HUES6 (cell line): ENCODE results near the gene FRMD8.

ENCODE experiments used
- H3K27ac ChIP-seq: 2 replicates; pipeline ENCODE4 v1.7.0; 2013; ENCODE audit warnings: low read depth, mild to moderate bottlenecking, low read length, inconsistent platforms
- H3K27me3 ChIP-seq: 2 replicates; pipeline ENCODE4 v1.6.1; 2013; ENCODE audit warnings: low read length; ENCODE audit not compliant: control insufficient read depth, insufficient read depth
- H3K36me3 ChIP-seq: 2 replicates; pipeline ENCODE4 v1.6.1; 2013; ENCODE audit warnings: low read length; ENCODE audit not compliant: control insufficient read depth, insufficient read depth
- H3K4me1 ChIP-seq: 2 replicates; pipeline ENCODE4 v1.6.1; 2013; ENCODE audit warnings: low read length; ENCODE audit not compliant: control insufficient read depth, insufficient read depth
- H3K4me3 ChIP-seq: 2 replicates; pipeline ENCODE4 v1.5.1; 2013; ENCODE audit warnings: low read depth, low read length
- H3K9ac ChIP-seq: one replicate; pipeline ENCODE4 v1.6.1; 2013; ENCODE audit warnings: mild to moderate bottlenecking, low read length
- H3K9me3 ChIP-seq: 2 replicates; pipeline ENCODE4 v1.6.1; 2013; ENCODE audit warnings: low read depth, low read length; ENCODE audit not compliant: control insufficient read depth, insufficient read depth

FRMD8 gene

DNA sequence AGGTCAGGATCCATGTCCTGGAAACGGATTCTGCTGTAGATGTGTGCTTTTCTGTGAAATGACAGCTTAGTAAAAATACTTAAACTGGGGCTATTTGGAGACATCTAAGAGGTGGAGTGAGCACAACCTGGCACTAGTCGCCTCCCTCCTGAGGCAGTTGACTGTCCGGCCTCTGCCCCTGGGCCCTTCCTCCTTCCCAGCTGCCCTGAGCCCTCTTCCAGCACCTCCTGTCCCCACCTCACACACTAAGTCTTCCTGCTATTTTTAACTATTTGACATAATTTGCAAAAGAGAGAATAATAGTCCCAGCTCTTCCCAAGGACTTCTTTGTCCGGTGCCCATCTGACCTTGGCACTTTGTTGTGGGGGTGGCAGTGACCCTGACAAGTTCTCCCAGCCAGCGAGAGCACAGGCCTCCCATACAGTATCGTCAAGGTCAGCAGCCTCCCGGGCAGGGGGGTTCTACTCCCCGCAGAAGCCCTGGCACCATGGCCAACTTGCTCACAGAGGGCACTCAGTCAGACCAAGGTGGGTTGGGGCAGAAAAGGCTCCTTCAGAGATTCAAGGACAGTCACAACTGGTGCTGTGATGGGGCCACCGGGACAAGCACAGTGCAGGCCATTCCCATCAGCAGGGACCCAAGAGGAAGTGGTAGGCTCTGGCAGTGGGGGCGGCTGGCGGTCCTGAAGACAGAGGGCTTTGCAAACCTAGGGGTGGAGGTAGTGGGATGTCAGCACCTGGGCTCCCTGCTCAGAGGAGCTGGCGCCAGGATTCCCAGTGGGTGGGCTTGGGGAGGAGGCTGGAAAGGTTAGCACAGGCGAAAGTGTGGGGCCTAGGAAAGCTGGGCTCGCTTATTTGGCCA is 30.6 kb downstream of the FRMD8 start:
- H3K9me3 ChIP-seq, result no peaks in the 10 kb centered on the region
- H3K9ac ChIP-seq, result peak overlapping the region; percentile 95
- H3K4me3 ChIP-seq, result peak overlapping the region; percentile 37; the same call in 1 of the 2 replicates
- H3K27ac ChIP-seq, result peak overlapping the region; percentile 100; the same call in 1 of the 2 replicates
- H3K36me3 ChIP-seq, result peaks cover 7% of the 10 kb centered on the region; the same call in 1 of the 2 replicates
- H3K27me3 ChIP-seq, result no peaks in the 10 kb centered on the region
- peaks cover 64% of the 10 kb centered on the region for H3K4me1 ChIP-seq

DNA sequence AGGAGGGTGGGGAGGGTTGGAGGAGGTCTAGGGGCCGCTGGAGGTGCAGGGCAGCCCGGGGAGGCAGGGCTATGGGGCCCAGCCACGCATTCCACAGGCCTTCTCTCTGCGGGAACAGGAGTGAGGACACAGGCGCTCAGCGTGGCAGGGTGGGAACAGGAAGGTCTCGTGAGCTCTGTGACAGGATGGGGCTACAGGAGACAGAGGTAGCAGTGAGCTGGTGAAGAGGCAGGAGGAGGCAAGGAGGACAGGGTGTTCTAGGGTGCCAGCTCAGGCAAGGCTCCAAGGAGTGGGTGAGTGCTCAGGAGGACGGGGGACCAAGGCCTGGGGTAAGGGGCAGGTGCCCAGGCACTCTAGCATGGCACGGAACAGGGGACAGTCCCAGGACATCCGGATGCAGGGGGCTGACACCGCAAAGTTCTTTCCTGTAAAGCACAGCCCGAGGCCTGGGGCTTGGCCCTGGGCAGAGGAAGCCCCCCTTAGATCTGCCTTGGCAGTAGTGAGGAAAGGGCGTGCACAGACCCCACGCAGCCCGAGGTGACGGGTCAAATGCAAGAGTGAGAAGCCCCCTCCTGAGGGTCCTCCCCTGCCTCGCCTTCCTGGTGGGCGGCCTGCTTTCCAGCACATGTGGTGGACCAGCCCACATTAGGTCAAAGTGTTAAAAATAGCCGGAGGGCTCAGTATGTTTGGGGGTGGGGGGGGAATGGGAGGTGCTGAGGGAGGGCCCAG is 31.4 kb downstream of the FRMD8 start:
- H3K27me3 ChIP-seq, result no peaks in the 10 kb centered on the region
- peak overlapping the region; percentile 95 for H3K9ac ChIP-seq
- peak overlapping the region; percentile 16; the same call in 1 of the 2 replicates for H3K4me3 ChIP-seq
- H3K4me1 ChIP-seq, result peaks cover 67% of the 10 kb centered on the region
- peaks cover 7% of the 10 kb centered on the region; the same call in 1 of the 2 replicates for H3K36me3 ChIP-seq
- H3K9me3 ChIP-seq, result no peaks in the 10 kb centered on the region
- H3K27ac ChIP-seq, result peak overlapping the region; percentile 100; the same call in 1 of the 2 replicates

DNA sequence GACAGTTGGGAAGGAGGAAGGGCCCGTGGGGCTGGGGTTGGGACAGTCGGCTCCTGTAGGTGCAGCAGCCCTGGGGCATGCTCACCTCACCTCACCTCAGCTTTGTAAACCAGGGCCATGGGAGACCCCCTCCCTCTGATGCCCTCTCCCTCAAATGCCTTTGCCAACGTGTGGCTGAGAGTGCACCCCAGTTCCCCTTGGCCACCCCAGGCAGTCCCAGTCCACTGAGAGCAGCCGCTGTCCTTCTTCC is 31.9 kb downstream of the FRMD8 start:
- peaks cover 69% of the 10 kb centered on the region for H3K4me1 ChIP-seq
- no peaks in the 10 kb centered on the region for H3K9me3 ChIP-seq
- no peaks in the 10 kb centered on the region for H3K27me3 ChIP-seq
- peak overlapping the region; percentile 100 for H3K27ac ChIP-seq
- peak overlapping the region; percentile 49 for H3K4me3 ChIP-seq
- H3K36me3 ChIP-seq, result peaks cover 7% of the 10 kb centered on the region; the same call in 1 of the 2 replicates
- H3K9ac ChIP-seq, result peak overlapping the region; percentile 95

DNA sequence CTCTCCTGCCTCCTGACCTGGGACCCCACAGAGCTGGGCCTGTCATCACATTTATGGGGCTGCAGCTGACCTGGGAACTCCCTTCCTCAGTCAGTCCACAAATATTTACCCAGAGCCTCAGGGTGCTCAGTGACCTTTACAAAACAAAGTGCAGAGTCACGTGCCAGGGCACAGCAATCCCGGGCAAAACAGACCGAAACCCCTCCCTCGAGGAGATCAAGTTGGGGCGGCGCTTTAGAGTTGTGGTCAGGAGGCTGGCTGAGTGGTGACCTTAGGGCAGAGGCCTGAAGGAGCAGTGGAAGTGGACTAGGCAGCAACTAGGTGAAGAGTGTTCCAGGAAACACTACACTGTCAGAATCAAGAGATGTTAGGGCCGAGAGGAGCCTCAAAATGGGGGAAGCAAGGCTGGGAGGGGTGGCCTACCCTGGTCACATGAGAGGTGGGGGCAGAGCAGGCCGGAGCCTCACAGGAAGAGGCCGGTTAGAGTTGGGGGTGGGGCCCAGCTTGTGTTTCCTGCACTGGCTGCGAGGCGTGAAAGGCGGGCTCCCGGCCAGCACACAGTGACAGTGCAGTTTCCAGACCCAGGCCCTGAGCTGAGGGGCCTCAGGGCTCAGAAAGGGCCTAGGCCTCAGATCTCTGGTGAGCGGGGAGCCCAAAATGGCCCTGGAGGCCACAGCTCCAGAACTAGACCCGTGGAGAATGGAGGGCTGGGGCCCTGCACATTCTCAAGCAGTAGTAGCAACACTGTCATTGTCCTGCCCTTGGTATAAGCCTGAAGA is 32.4 kb downstream of the FRMD8 start:
- H3K27me3 ChIP-seq, result no peaks in the 10 kb centered on the region
- H3K9ac ChIP-seq, result peak overlapping the region; percentile 95
- peaks cover 69% of the 10 kb centered on the region for H3K4me1 ChIP-seq
- H3K27ac ChIP-seq, result peak overlapping the region; percentile 100
- H3K9me3 ChIP-seq, result no peaks in the 10 kb centered on the region
- H3K4me3 ChIP-seq, result peak overlapping the region; percentile 49
- H3K36me3 ChIP-seq, result peaks cover 3% of the 10 kb centered on the region; the same call in 1 of the 2 replicates

DNA sequence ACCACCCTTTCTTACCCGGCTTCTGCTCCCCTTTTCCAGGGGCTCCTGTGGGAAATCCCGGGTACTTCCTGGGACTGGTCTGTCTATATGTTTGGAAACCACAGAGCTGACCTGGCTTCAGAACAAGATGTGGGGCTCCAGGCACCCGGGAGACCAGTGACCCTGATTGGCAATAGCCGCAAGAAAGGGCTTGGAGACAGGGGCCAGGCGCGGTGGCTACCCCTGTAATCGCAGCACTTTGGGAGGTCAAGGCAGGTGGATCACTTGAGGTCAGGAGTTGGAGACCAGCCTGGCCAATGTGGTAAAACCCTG is 33.0 kb downstream of the FRMD8 start:
- H3K9ac ChIP-seq, result peak overlapping the region; percentile 95
- peaks cover 69% of the 10 kb centered on the region for H3K4me1 ChIP-seq
- peaks cover 7% of the 10 kb centered on the region; the same call in 1 of the 2 replicates for H3K36me3 ChIP-seq
- peak overlapping the region; percentile 100 for H3K27ac ChIP-seq
- no peaks in the 10 kb centered on the region for H3K9me3 ChIP-seq
- H3K4me3 ChIP-seq, result peak overlapping the region; percentile 49
- no peaks in the 10 kb centered on the region for H3K27me3 ChIP-seq

DNA sequence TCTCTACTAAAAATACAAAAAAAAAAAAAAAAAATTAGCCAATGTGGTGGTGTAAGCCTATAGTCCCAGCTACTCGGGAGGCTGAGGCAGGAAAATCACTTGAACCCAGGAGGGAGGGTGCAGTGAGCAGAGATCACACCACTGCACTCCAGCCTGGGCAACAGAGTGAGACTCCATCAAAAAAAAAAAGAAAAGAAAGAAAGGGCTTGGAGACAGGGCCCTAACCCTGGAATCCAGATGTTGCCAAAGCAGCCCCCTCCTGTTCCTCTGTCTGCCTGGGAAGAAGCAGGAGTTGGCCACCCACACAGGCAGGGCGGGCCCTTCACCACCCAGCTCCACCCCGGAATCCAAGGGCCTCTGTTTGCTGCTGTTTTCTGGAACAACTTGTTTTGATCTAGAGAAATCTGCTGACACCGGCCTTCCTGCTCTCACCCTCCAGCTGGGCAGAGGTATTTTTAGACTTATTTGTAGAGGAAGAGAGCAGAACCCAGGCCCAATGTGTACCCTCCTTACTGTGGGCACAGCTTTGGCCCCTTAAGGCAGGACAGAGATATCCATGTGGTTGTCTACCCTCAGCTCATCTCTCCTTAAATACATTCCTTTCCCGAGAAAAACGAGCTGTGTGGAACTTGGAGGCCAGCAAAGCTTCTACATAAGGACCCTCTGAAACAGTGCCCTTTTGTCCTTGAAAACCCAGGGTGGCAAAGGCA is 33.5 kb downstream of the FRMD8 start:
- Histone ChIP-seq H3K4me3 (peak overlapping the region; percentile 49; the same call in 1 of the 2 replicates), H3K4me1 (peaks cover 69% of the 10 kb centered on the region), H3K27ac (peak overlapping the region; percentile 100), H3K9ac (peak overlapping the region; percentile 95), H3K27me3 (no peaks in the 10 kb centered on the region), H3K36me3 (peaks cover 8% of the 10 kb centered on the region; the same call in 1 of the 2 replicates), H3K9me3 (no peaks in the 10 kb centered on the region)

DNA sequence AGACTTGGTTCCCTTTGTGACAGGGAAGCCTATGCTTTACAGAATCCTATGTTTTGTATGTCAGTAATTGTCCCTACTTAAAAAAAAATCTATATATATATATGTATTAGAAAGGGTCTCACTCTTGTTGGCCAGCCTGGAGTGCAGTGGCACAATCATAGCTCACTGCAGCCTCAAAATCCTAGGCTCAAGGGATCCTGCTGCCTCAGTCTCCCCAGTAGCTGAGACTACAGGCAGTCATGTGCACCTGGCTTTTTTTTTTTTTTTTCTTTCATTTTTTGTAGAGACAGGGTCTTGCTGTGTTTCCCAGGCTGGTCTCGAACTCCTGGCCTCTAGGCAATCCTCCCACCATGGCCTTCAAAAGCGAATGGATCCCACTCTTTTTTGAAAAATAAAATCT is 34.1 kb downstream of the FRMD8 start:
- Histone ChIP-seq H3K9ac (peak overlapping the region; percentile 95), H3K4me1 (peaks cover 66% of the 10 kb centered on the region), H3K4me3 (peak overlapping the region; percentile 14; the same call in 1 of the 2 replicates), H3K36me3 (peaks cover 10% of the 10 kb centered on the region; the same call in 1 of the 2 replicates), H3K27me3 (no peaks in the 10 kb centered on the region), H3K27ac (peak overlapping the region; percentile 100; the same call in 1 of the 2 replicates), H3K9me3 (no peaks in the 10 kb centered on the region)

DNA sequence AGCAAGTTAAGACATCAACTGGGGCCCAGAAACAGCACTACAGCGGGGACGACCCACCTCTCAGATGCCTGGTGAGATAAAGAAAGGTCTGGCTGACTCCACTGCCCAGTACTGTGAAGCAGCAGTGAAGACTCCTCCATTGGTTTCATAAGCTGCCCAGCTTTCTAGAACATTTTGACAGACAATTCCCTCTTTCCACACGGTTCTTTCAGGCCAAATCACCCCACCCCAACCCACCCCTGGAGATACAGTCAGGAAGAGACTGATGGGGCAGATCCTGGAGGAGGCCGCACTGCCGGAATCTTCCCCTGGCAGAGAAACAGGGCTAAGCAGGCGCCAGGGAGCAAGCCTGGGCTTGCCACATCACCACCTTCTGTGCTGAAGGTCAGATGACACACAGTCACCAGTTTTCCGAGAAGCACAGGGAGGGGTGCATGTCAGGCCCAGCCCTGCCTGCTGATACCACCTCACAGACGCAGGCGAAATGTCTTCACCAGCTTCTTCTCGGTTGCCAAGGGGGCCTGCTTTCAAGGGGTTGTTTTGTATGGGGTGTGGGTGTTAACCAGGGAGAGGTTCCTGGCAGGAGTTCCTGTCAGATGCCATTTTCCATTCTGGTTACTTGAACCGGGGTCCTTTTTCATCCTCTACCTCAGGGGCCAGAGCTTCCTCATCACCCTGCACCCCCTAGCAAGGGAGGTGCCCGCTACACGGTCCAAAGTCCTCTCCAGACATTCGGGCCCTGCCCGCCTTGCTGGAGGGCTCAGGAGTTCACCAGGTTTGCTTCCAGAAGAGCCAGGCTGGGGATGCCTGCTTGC is 34.7 kb downstream of the FRMD8 start:
- H3K27me3 ChIP-seq, result no peaks in the 10 kb centered on the region
- peaks cover 14% of the 10 kb centered on the region; the same call in 1 of the 2 replicates for H3K36me3 ChIP-seq
- H3K4me1 ChIP-seq, result peaks cover 61% of the 10 kb centered on the region
- no peaks in the 10 kb centered on the region for H3K9me3 ChIP-seq
- H3K9ac ChIP-seq, result peak overlapping the region; percentile 95
- H3K27ac ChIP-seq, result peak overlapping the region; percentile 97; the same call in 1 of the 2 replicates
- peak overlapping the region; percentile 77 for H3K4me3 ChIP-seq

DNA sequence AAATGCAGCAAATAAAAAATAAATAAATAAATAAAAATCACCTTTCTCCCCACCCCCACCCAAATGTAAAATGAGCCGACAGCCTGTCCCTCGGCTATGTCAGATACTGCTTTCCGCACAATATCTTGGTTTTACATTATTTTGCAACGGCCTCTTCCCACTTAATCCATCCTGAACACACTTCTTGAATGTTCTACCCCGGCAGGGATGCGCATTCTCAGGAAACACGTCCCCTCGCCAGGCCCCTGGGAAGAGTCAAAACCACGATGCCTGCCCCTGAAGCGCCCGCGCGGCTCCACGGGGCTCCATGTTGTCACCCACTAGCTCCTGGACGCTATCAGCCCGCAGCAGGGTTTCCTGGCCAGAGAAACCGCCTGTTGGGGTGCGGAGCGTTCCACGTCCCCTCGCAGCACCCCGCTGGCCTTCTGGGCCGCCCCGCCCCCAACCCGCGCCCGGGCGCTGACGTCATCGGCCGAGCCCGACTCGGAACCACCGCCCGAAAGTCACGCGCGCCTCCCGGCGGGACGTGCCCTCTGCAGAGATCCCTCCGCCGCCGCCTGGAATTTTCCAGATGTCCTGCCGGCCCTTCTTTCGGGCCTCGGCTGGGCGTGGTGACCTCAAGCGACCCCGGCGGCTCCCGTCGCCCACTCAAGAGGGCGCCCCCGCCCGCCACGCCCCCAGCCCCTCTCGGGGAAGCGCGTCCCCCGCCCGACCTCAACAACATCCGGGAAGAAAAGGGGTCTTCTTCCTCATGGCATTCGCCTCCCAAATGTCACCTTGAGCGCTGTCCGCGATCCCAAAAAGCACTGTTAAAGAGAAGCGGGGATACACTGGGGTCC is 35.6 kb downstream of the FRMD8 start:
- Histone ChIP-seq H3K27me3 (no peaks in the 10 kb centered on the region), H3K4me1 (peaks cover 62% of the 10 kb centered on the region), H3K9me3 (no peaks in the 10 kb centered on the region), H3K27ac (peak overlapping the region; percentile 97), H3K4me3 (peak overlapping the region; percentile 77), H3K9ac (peak overlapping the region; percentile 96), H3K36me3 (peaks cover 23% of the 10 kb centered on the region; the same call in 1 of the 2 replicates)
